Astrocyte (in vitro differentiated cells and primary cell): ENCODE measurements around the gene CH25H. TPM values are rescaled to one million over a fixed set of nuclear protein-coding genes. Genes with fewer than 3 reads are reported as not detected.

ENCODE experiments used
- DNase-seq: peaks from one replicate; pipeline ENCODE4 v3.0.0-alpha.2; 2010; ENCODE audit warnings: low read depth
- FAIRE-seq: peaks from 2 replicates; lab custom pipeline; 2011; peaks lifted over from hg19 to GRCh38; lab: Jason Lieb, UNC
- H2AFZ ChIP-seq: 2 replicates; pipeline ENCODE4 v1.6.0; 2012; ENCODE audit warnings: low read depth, low read length, inconsistent platforms
- H3K27ac ChIP-seq: 2 replicates; pipeline ENCODE4 v1.5.1; 2011; ENCODE audit warnings: low read depth, low read length, inconsistent platforms
- H3K27me3 ChIP-seq: 2 replicates; pipeline ENCODE4 v1.6.0; 2011; ENCODE audit warnings: low read length, inconsistent platforms; ENCODE audit not compliant: insufficient read depth
- H3K36me3 ChIP-seq: 2 replicates; pipeline ENCODE4 v1.5.1; 2011; ENCODE audit warnings: low read length, inconsistent platforms; ENCODE audit not compliant: insufficient read depth
- H3K4me1 ChIP-seq: 2 replicates; pipeline ENCODE4 v1.5.1; 2011; ENCODE audit warnings: low read length, inconsistent platforms; ENCODE audit not compliant: insufficient read depth
- H3K4me2 ChIP-seq: 2 replicates; pipeline ENCODE4 v1.6.0; 2012; ENCODE audit warnings: low read length, inconsistent platforms
- H3K4me3 ChIP-seq: 2 replicates; pipeline ENCODE4 v1.5.1; 2011; ENCODE audit warnings: low read depth, mild to moderate bottlenecking, low read length, inconsistent platforms; ENCODE audit not compliant: insufficient read depth
- H3K79me2 ChIP-seq: 2 replicates; pipeline ENCODE4 v1.6.0; 2012; ENCODE audit warnings: mild to moderate bottlenecking, low read length, inconsistent platforms; ENCODE audit not compliant: insufficient read depth
- H3K9ac ChIP-seq: 2 replicates; pipeline ENCODE4 v1.6.0; 2012; ENCODE audit warnings: mild to moderate bottlenecking, low read length, inconsistent platforms
- H3K9me3 ChIP-seq: 2 replicates; pipeline ENCODE4 v1.5.1; 2012; ENCODE audit warnings: low read depth, mild to moderate bottlenecking, low read length, inconsistent platforms; ENCODE audit not compliant: insufficient read depth
- H4K20me1 ChIP-seq: 2 replicates; pipeline ENCODE4 v1.6.0; 2012; ENCODE audit warnings: low read length, inconsistent platforms; ENCODE audit not compliant: insufficient read depth
- H3K27ac Mint-ChIP-seq: one replicate; pipeline ENCODE4 v1.8.0; 2021; ENCODE audit warnings: mild to moderate bottlenecking, mixed read lengths; ENCODE audit not compliant: unreplicated experiment
- H3K27me3 Mint-ChIP-seq: one replicate; pipeline ENCODE4 v1.8.0; 2021; ENCODE audit warnings: low read depth, mixed read lengths; ENCODE audit not compliant: unreplicated experiment
- H3K36me3 Mint-ChIP-seq: one replicate; pipeline ENCODE4 v1.8.0; 2021; ENCODE audit warnings: low read depth, mixed read lengths; ENCODE audit not compliant: unreplicated experiment
- H3K4me1 Mint-ChIP-seq: one replicate; pipeline ENCODE4 v1.8.0; 2021; ENCODE audit warnings: low read depth, mixed read lengths; ENCODE audit not compliant: unreplicated experiment
- H3K4me3 Mint-ChIP-seq: one replicate; pipeline ENCODE4 v1.8.0; 2021; ENCODE audit warnings: mild to moderate bottlenecking, moderate library complexity, mixed read lengths; ENCODE audit not compliant: unreplicated experiment
- H3K9me3 Mint-ChIP-seq: one replicate; pipeline ENCODE4 v1.8.0; 2021; ENCODE audit warnings: mild to moderate bottlenecking, mixed read lengths; ENCODE audit not compliant: unreplicated experiment
- CTCF ChIP-seq: IDR thresholded peaks from 2 replicates; pipeline ENCODE4 v1.5.1; 2011; ENCODE audit warnings: low read depth, mild to moderate bottlenecking, inconsistent platforms, low read length, moderate library complexity; ENCODE audit not compliant: insufficient read depth
- EZH2 ChIP-seq: IDR thresholded peaks from 2 replicates; pipeline ENCODE4 v1.6.1; 2012; ENCODE audit warnings: mild to moderate bottlenecking, low read length, inconsistent platforms; ENCODE audit not compliant: insufficient read depth
- total RNA-seq: library from RNA; stranded (reverse); gene quantifications from 2 replicates; pipeline ENCODE4 v1.2.1, GENCODE V29; 2021

The CH25H gene
- total RNA-seq, 1 donor from 2014 or later, result 0.34 TPM

- H4K20me1 ChIP-seq, result no peaks in the 10 kb centered on the region
- H3K4me3 ChIP-seq, result no peak overlapping the region
- H3K27ac ChIP-seq, result no peak overlapping the region
- no peak overlapping the region for H3K4me3 Mint-ChIP-seq
- no peak for DNase-seq
- H3K27me3 ChIP-seq, result peaks cover 10% of the 10 kb centered on the region
- H3K36me3 ChIP-seq, result no peaks in the 10 kb centered on the region
- no peak overlapping the region for H3K9ac ChIP-seq
- H3K4me1 ChIP-seq, result no peaks in the 10 kb centered on the region
- H3K27me3 Mint-ChIP-seq, result peaks cover 14% of the 10 kb centered on the region
- no peaks in the 10 kb centered on the region for H3K9me3 Mint-ChIP-seq
- H3K27ac Mint-ChIP-seq, result no peak overlapping the region
- H3K79me2 ChIP-seq, result no peaks in the 10 kb centered on the region
- no peaks in the 10 kb centered on the region for H3K36me3 Mint-ChIP-seq
- no peak for FAIRE-seq
- no peak overlapping the region for H3K4me2 ChIP-seq
- TF ChIP-seq CTCF, result no peak
- TF ChIP-seq EZH2, result no peak
- no peak overlapping the region for H2AFZ ChIP-seq
- H3K9me3 ChIP-seq, result no peaks in the 10 kb centered on the region
- no peaks in the 10 kb centered on the region for H3K4me1 Mint-ChIP-seq
Observed at GRCh38 chr10:89164080-89164479, 43.0 kb downstream of the CH25H start.

GRCh38 chr10:89163265-89163995 lies 43.7 kb downstream of the CH25H start:
- Histone ChIP-seq H3K9ac (no peak overlapping the region), H3K79me2 (no peaks in the 10 kb centered on the region), H3K9me3 (no peaks in the 10 kb centered on the region), H2AFZ (no peak overlapping the region), H3K27me3 (peaks cover 10% of the 10 kb centered on the region), H3K27ac (no peak overlapping the region), H3K4me2 (no peak overlapping the region), H3K36me3 (no peaks in the 10 kb centered on the region), H4K20me1 (no peaks in the 10 kb centered on the region), H3K4me3 (no peak overlapping the region), H3K4me1 (no peaks in the 10 kb centered on the region)
- Mint-ChIP-seq H3K9me3 (no peaks in the 10 kb centered on the region), H3K4me1 (peaks cover 5% of the 10 kb centered on the region), H3K27ac (no peak overlapping the region), H3K4me3 (no peak overlapping the region), H3K36me3 (no peaks in the 10 kb centered on the region), H3K27me3 (peaks cover 14% of the 10 kb centered on the region)
- TF ChIP-seq CTCF (no peak), EZH2 (no peak)
- DNase-seq (no peak), FAIRE-seq (peak; percentile 50)

- Histone ChIP-seq H3K4me1 (no peaks in the 10 kb centered on the region), H3K79me2 (no peaks in the 10 kb centered on the region), H3K4me2 (no peak overlapping the region), H4K20me1 (no peaks in the 10 kb centered on the region), H3K9ac (no peak overlapping the region), H3K36me3 (no peaks in the 10 kb centered on the region), H3K27me3 (peaks cover 10% of the 10 kb centered on the region), H3K4me3 (no peak overlapping the region), H3K27ac (no peak overlapping the region), H3K9me3 (no peaks in the 10 kb centered on the region), H2AFZ (no peak overlapping the region)
- Mint-ChIP-seq H3K36me3 (no peaks in the 10 kb centered on the region), H3K27me3 (peaks cover 14% of the 10 kb centered on the region), H3K4me1 (peaks cover 7% of the 10 kb centered on the region), H3K27ac (no peak overlapping the region), H3K9me3 (no peaks in the 10 kb centered on the region), H3K4me3 (no peak overlapping the region)
- TF ChIP-seq EZH2, result no peak
- no peak for TF ChIP-seq CTCF
- DNase-seq, result no peak
- no peak for FAIRE-seq
Observed at GRCh38 chr10:89162596-89162995, 44.5 kb downstream of the CH25H start.
